HepG2 (cell line): ENCODE data around the gene ANKK1.

ENCODE experiments used
- CTCF ChIP-seq: sonication (generic); formaldehyde crosslinking; IDR thresholded peaks from 2 replicates; pipeline ENCODE4 v1.5.0; 2020; ENCODE audit warnings: mild to moderate bottlenecking, missing genetic modification reagents, moderate library complexity
- FOSL1 ChIP-seq: sonication (generic); formaldehyde crosslinking; IDR thresholded peaks from 2 replicates; pipeline ENCODE4 v1.9.0; 2021; ENCODE audit warnings: missing genetic modification reagents, borderline replicate concordance
- PATZ1 ChIP-seq: sonication (generic); formaldehyde crosslinking; IDR thresholded peaks from 2 replicates; pipeline ENCODE4 v1.4.0; 2020; ENCODE audit warnings: missing genetic modification reagents
- ZNF225 ChIP-seq: sonication (generic); formaldehyde crosslinking; IDR thresholded peaks from 2 replicates; pipeline ENCODE4 v1.4.0; 2020; ENCODE audit warnings: mild to moderate bottlenecking, missing genetic modification reagents

GRCh38 chr11:113394919-113395318 lies 7.3 kb downstream of the ANKK1 start:
- TF ChIP-seq CTCF (CRISPR knock-in tag) (no peak), FOSL1 (CRISPR knock-in tag) (no peak), PATZ1 (CRISPR knock-in tag) (no peak), ZNF225 (CRISPR knock-in tag) (no peak)
